Kidney (tissue), 14 donors: ENCODE data around the gene SCTR. TPM values are rescaled to one million over a fixed set of nuclear protein-coding genes. Genes with fewer than 3 reads are reported as not detected.
A peak's percentile ranks its signal among the peaks of the same experiment; 100 is the strongest.

Experiments used
- DNase-seq, 5 donors: peaks; one replicate each; pipeline ENCODE4 v3.0.0-alpha.2; 2013 to 2020
- FAIRE-seq: peaks from 2 replicates; lab custom pipeline; 2012; peaks lifted over from hg19 to GRCh38; lab: Jason Lieb, UNC
- H3K27ac ChIP-seq, 2 donors: one replicate each; pipeline ENCODE4 v1.7.0; 2013; ENCODE audit warnings: low read depth in 2 of 2, low read length in 2 of 2, inconsistent platforms in 1 of 2
- H3K27me3 ChIP-seq: one replicate; pipeline ENCODE4 v1.7.1; 2013; ENCODE audit warnings: low read length, inconsistent platforms; ENCODE audit not compliant: control insufficient read depth, insufficient read depth
- H3K36me3 ChIP-seq, 3 donors: one replicate each; pipeline versions ENCODE4 v1.7.0 to v1.7.1; 2013; ENCODE audit warnings: low read length in 3 of 3, control low read depth in 1 of 3, inconsistent platforms in 1 of 3; ENCODE audit not compliant: insufficient read depth in 3 of 3, control insufficient read depth in 2 of 3
- H3K4me1 ChIP-seq, 3 donors: one replicate each; pipeline versions ENCODE4 v1.7.0 to v1.7.1; 2013; ENCODE audit warnings: low read length in 3 of 3, inconsistent platforms in 1 of 3, low read depth in 1 of 3; ENCODE audit not compliant: control insufficient read depth in 2 of 3, insufficient read depth in 2 of 3
- H3K4me3 ChIP-seq, 3 donors: one replicate each; pipeline versions ENCODE4 v1.7.0 to v1.8.1; 2013; ENCODE audit warnings: low read length in 3 of 3, control low read depth in 1 of 3, inconsistent platforms in 1 of 3
- H3K9ac ChIP-seq, 3 donors: one replicate each; pipeline versions ENCODE4 v1.7.0 to v1.7.1; 2013; ENCODE audit warnings: low read length in 3 of 3, control low read depth in 1 of 3, inconsistent platforms in 1 of 3
- H3K9me3 ChIP-seq, 3 donors: one replicate each; pipeline versions ENCODE4 v1.7.0 to v1.7.1; 2013; ENCODE audit warnings: low read length in 3 of 3, control low read depth in 1 of 3, inconsistent platforms in 1 of 3; ENCODE audit not compliant: control insufficient read depth in 2 of 3, insufficient read depth in 1 of 3
- CTCF ChIP-seq: IDR thresholded peaks from 3 replicates; pipeline ENCODE4 v1.5.1; 2012; ENCODE audit warnings: mild to moderate bottlenecking, moderate library complexity, borderline replicate concordance; ENCODE audit not compliant: insufficient read depth; ENCODE audit errors: extremely low read depth
- intact Hi-C: fragments of 100-400 bp; cut with DNase I; formaldehyde crosslinking; loops from one replicate; pipeline ENCODE4 v1.11.1; 2022
- polyA plus RNA-seq: library from polyadenylated mRNA; stranded (reverse); fragments of 350-450 nt; fragmentation: Illumina TruSeq; extraction: RNeasy Lipid Tissue Mini Kit (QIAGEN cat#74804); gene quantifications from one replicate; pipeline ENCODE4 v1.2.3, GENCODE V29; 2014; ENCODE audit warnings: low read depth, low replicate concordance; ENCODE audit not compliant: insufficient read depth
- total RNA-seq: library from RNA; stranded (reverse); fragmentation: NEBNext Ultra II Directional; extraction: Animal tissue kit (Norgen Biotek cat#: 25700); gene quantifications from one replicate; pipeline ENCODE4 v1.2.1, GENCODE V29; 2021
- donor health status: control.
- donor health status: control.
- donor health status: control.
- donor health status: control.
- donor health status: control.
- donor health status: DM: yes; HTN: yes; CAD: no.
- donor health status: Normal renal cell carcinoma (clear cell type).

The SCTR gene
- total and polyA plus RNA-seq, 2 donors from 2014 or later = 7.3 to 15.9 TPM

DNA sequence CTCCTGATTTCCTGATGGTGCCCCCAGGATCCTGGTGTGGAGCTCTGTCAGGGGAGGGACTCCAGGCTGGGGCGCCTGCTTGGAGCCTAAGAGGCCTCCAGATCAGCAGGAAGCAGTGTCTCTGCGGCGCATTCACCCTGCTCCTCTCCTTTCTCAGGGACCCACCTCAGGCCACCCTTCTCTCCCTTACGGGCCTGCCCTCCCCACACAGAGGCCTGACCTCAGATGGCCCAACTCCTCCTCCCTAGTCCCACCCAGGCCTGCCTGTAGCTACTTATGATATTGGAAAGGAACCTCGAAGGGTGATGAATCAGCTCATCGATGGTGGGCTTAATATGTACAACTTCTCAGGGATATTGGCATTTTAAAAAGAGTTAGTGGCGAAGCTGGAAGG lies 82.1 kb downstream of the SCTR start:
- peaks cover 0 to 16% (median 3%) of the 10 kb centered on the region in 3 donors for H3K36me3 ChIP-seq
- H3K27me3 ChIP-seq = no peaks in the 10 kb centered on the region
- DNase-seq (no peak), FAIRE-seq (no peak)
- peak overlapping the region; percentile 54 to 71 for H3K27ac ChIP-seq
- H3K9ac ChIP-seq = peak overlapping the region in 1 of 3 donors; percentile 16
- H3K4me1 ChIP-seq = peaks cover 0 to 40% (median 27%) of the 10 kb centered on the region in 3 donors
- intact Hi-C loops = no loop called here
- TF ChIP-seq CTCF = no peak
- no peak overlapping the region for H3K4me3 ChIP-seq
- no peaks in the 10 kb centered on the region for H3K9me3 ChIP-seq

GRCh38 chr2:119441376-119442225 lies 82.7 kb downstream of the SCTR start:
- intact Hi-C loops = no loop called here
- DNase-seq (no peak), FAIRE-seq (no peak)
- no peak overlapping the region for H3K4me3 ChIP-seq
- H3K9me3 ChIP-seq = no peaks in the 10 kb centered on the region
- peak overlapping the region; percentile 54 to 71 for H3K27ac ChIP-seq
- H3K36me3 ChIP-seq = peaks cover 0 to 16% (median 3%) of the 10 kb centered on the region in 3 donors
- no peak for TF ChIP-seq CTCF
- H3K27me3 ChIP-seq = no peaks in the 10 kb centered on the region
- peak overlapping the region in 1 of 3 donors; percentile 16 for H3K9ac ChIP-seq
- peaks cover 0 to 46% (median 29%) of the 10 kb centered on the region in 3 donors for H3K4me1 ChIP-seq

- H3K27ac ChIP-seq = peak overlapping the region; percentile 71 to 77
- H3K27me3 ChIP-seq = no peaks in the 10 kb centered on the region
- H3K9me3 ChIP-seq = no peaks in the 10 kb centered on the region
- no peak for TF ChIP-seq CTCF
- peaks cover 0 to 48% (median 34%) of the 10 kb centered on the region in 3 donors for H3K4me1 ChIP-seq
- H3K4me3 ChIP-seq = no peak overlapping the region
- FAIRE-seq = no peak
- H3K36me3 ChIP-seq = peaks cover 0 to 16% (median 3%) of the 10 kb centered on the region in 3 donors
- intact Hi-C loops = no loop called here
- no peak for DNase-seq
- peak overlapping the region in 1 of 3 donors; percentile 1 for H3K9ac ChIP-seq
Observed at GRCh38 chr2:119440873-119441272, 83.4 kb downstream of the SCTR start.
